Left forelimb (tissue), 1 donor: ENCODE results near the gene SLC45A2.
"Not testable (repeated sequence)": the region's sequence is repeated elsewhere in the genome, so short reads cannot be mapped to it uniquely, and the experiment has no call there.

Experiments
- DNase-seq: peaks from one replicate; pipeline ENCODE4 v3.0.0-alpha.2; 2018; ENCODE audit warnings: low spot score

SLC45A2 gene, protein sequence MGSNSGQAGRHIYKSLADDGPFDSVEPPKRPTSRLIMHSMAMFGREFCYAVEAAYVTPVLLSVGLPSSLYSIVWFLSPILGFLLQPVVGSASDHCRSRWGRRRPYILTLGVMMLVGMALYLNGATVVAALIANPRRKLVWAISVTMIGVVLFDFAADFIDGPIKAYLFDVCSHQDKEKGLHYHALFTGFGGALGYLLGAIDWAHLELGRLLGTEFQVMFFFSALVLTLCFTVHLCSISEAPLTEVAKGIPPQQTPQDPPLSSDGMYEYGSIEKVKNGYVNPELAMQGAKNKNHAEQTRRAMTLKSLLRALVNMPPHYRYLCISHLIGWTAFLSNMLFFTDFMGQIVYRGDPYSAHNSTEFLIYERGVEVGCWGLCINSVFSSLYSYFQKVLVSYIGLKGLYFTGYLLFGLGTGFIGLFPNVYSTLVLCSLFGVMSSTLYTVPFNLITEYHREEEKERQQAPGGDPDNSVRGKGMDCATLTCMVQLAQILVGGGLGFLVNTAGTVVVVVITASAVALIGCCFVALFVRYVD

DNA sequence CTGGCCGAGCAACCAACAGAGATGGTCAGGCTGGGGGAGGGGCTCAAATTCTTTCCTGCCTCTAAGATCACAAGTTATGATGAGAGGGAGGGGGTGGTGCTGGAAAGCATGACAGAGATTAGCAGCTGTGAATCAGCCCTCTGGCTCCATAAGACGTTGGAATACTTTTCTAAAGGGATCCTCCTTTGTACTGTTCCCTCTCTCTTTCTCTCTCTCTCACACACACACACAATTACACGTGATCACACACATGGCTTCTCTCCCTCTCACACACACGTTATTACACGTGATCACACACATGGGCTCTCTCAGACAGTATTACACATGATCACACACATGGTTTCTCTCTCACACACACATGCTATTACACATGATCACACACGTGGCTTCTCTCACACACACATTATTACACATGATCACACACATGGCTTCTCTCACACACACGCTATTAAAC lies at the start of gene SLC45A2:
SLC45A2 (minus strand) TSS at position 23 of the 454 bp plus-strand sequence. CDS start 110 bp downstream, outside the sequence.
- no peak for DNase-seq

DNA sequence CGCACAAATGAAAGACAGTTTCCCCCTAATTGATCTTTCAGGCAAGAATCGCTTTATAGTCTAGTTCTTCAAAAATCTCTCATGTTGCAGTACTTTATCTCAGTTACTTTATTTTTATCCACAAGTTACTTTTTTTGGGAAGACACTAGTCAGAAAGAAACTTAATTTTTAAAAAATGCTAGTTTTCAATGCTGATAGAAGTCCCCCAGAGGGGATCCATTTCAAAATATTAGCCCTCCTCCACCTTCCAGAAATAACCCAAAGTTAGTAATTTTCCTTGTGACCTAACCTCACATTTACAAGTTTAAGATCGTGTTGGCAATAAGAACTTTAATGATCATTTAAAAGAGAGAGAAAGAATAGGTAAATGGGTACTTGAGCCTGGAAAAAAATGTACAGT lies 47.5 kb upstream of the SLC45A2 start:
- DNase-seq, result no peak

DNA sequence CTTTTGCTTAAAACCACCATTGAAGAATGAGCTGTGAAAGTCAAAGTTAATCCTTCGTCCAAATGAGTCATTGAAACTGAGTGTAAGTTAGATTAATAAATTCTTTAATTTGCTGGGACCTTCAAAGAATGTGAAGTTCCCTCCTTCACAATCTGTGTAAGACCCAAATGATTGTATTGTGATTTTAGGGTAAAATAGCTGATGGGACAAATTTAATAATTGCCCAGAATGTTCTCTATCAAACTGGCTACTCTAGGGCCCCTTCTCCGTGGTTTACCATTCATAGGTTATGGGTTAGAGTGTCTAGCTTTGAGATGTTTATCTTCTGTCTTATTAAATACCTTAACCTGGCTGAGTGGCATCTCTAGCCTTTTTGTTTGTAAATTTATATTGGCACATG lies 46.6 kb upstream of the SLC45A2 start:
- DNase-seq, result no peak

DNA sequence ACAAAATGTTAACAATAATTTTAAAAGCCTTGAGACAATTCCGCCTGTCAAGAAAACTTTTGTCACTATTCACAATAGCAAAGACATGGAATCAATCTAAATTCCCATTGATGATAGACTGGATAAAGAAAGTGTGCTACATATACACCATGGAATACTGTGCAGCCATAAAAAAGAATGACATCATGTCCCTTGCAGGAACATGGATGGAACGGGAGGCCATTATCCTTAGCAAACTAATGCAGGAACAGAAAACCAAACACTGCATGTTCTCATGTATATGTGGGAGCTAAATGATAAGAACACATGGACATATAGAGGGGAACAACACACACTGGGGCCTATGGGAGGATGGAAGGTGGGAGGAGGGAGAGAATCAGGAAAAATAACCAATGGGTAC lies 46.1 kb upstream of the SLC45A2 start:
- DNase-seq, result not testable (repeated sequence)

DNA sequence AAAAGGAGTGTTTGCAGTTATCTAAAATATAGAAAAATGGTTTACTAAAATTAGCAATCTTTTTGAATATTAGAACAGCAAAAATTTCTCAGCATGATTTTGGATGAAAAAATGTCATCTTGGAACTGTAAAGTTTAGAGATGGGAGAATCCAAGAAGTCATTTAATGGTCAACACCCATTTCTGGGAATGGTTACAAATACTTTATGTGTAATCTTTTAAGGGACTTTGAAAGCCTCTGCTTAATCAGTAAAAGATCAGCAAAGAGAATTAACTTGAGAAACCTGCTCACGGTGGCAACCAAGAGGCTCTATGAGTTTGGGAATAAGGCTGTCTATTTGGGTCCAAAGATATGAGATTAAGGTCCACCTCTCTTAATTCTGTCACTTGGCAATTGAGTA lies 45.6 kb upstream of the SLC45A2 start:
- no peak for DNase-seq

DNA sequence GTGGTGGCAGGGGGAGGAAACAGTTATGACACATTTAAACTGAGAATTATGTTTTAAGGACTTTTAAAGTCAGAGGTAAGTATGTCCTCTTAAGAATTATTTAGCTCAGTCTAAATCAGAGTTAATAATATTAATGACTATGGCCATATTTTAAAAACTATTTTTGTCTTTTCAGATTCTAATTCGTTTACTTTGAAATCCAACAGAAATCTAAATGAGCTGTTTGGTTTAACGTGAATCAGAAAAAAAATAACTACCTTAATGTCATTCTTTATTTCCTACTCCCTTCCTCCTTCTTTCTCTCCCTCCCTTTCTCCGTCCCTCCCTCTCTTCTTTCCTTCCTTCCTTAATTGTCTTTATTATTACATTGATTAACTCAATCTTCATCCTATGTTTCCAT lies 43.9 kb upstream of the SLC45A2 start:
- DNase-seq, result no peak

DNA sequence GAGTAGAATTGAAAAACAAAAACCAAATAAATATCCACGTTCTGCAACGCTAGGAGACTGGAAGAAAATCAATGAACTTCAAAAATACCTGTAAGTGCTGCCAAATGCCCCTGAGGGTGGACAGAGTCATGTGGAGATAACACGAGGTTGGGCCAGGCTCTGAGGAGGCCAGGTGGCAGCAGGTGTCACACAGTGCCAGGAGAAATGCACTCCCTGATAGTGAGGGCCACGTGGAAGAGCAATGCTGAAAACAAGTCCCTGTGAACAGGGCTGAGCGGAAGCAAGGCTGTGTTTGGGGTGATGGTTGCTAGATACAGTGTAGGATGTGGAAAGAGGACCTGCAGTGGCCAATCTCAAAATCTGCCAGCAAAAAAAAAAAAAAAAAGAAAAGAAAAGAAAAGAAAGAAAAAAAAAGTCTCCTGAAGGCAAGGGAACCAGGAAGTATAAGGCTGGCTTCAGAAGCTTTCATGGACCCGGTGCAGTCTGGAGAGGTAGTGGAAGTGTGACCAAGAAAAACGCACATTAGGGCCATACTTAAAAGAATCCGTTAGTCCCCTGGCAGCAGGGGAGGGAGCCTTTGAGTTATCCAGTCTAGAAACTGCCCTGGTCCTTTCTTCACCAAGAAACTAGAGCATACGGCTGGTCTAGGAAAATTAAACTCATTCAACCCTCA lies 41.7 kb upstream of the SLC45A2 start:
- DNase-seq, result no peak

DNA sequence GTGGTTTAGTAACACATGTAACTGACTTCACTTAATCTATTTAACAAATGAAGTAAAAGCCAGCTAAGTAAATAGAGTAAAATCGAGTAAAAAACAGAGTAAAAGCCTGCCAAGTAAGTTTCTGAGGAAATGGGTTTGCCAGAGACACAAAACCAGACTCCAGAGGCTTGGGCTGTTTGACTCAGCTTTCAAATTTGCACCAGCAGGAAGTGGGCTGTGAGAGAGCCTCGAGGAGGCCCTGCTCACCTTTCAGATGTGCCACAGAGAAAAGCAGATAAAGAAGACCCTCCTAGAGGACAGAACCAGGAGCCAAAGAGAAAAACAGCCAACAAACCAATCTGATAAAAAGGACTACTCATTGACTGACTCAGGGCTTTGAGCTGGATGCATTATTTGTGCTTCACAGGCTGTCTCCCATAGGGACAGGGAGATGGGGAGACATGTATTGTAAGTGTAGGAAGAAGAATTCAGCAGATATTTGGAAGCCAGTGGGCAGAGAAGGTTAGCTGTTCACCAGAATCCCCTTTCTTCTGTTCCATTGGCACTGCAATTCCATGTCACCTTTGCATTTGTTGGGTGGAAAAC lies 37.7 kb upstream of the SLC45A2 start:
- DNase-seq, result no peak

DNA sequence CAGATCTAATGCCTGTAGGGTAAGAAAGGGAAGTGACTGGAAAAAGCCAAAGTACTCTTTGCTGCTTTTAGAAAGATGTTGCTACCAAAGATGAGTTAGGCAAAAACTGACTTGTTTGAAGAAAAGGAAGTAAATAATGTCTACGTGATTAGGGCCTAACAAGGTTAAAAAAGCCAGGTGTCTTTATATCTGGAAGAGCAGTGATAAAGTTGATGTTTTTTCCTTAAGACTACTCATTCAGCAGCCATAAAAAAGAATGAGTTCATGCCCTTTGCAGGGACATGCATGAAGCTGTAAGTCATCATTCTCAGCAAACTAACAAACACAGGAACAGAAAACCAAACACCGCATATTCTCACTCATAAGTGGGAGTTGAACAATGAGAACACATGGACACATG lies 36.8 kb upstream of the SLC45A2 start:
- DNase-seq, result no peak

DNA sequence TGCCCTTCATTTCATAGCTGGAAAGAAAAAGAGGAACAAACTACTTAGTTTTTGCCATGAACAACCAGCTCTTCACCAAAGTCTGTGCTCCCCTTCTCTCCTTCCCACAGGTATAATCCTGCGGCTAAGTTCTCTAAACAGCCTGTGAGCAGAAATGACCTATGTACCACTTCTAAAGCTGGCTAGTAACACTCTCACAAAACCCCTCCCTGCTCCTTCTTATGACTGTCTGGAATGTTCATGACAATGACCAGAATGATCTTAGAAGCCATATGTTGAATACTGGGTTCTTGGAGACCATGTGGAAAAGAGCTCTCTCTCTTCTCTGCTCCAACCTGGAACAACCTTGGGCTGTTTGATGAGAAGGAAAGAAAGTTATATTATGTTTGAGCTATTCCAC lies 36.2 kb upstream of the SLC45A2 start:
- DNase-seq, result no peak

DNA sequence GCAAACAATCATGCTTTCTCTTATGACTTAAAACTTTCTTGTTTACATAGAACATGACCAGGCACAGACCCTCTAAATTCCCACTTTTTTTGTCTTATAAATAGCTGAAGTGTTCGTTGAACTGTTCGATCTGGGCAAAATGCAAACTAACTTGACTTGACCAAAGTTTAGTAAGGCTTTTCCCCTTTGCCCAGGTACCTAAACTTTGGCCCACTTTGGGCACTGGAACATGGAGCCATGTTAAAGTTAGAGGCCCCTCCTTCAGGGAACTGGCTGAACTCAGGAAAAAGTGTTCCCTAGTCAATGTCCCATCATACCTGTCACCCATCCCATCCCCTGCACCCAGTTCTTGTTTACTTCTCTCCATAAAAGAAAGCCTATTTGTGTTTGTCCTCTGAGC lies 32.8 kb upstream of the SLC45A2 start:
- DNase-seq, result no peak

DNA sequence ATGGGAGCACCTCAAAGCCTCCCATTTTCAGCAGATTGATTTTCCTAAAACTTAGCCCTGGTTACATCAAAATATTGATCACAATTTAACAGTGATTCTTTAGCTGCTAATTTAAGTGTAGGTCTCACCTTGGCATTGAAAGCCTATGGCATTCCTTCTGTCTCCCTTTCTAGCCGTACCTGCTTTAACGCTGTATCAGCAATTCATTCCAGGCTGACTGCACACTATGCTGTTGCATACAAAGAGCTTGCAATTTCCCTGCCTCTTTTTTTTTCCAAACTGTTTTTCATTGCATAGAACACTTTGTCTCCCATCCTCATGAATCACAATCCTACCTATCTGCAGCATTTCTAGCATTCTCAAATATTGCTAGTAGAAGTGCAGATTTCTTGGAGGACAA lies 32.3 kb upstream of the SLC45A2 start:
- no peak for DNase-seq

DNA sequence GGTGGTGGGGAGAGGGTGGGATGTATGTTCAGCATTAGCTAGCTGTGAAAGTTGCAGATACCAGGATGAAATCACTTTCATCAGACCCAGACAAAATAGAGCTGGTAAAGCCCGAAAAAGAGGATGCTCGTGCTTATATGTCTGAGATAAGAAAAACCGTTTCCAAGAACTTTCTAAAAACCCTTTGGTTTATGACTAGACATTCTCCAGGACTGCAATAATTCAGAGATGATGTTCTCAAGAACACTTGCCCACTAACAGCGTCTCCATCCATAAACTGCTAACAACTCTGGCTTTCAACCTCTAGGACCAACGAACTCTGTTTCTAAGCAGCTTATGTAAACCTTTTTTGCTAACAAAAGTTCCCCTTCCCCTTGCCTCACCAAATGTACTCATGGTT lies 31.7 kb upstream of the SLC45A2 start:
- no peak for DNase-seq

DNA sequence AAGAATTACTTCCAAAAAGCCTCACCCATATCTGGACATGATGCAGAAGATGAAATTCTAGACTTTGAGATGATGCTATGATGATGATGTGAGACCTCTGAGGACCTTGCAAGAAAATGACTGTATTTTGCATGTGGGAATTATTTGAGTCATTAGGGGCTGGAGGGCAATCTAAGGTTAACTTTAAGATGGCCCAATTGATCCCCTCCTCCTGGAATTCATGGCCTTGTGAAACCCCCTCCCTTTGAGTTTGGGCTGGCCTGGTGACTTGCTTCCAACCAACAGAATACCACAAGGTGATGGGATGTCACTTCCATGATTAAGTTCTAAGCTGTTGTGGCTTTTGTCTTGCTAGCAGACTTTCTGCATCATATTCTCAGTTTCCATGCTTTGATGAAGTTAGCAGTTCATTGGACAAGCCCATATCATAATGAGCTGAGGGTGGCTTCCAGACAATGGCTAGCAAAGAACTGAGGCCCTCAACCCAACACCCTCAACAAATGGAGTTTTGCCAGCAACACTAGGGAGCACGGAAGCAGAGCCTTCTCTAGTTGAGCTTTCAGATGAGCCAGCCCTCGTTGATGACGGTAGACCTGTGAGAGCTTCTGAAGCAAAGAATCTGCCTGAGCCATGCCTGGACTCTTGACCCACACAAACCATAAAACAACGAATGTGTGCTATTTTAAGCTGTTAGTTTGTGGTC lies 30.8 kb upstream of the SLC45A2 start:
- no peak for DNase-seq

DNA sequence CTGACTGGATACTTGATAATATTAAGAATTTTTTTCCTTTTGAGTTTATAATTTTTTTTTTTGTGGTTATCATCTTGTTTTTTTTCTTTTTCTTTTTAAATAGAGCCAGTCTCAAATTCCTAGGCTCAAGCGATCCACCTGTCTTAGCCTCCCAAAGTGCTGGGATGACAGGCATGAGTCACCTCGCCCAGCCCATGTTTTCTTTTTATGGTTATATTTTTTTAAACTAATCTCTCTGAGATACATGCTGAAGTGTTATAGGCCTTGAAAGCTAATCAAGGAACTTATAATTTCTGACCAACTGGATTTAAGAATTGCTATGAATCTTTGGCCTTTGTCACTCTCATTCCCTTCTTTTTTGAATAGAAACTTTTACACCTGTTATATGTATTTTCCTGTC lies 30.1 kb upstream of the SLC45A2 start:
- no peak for DNase-seq

DNA sequence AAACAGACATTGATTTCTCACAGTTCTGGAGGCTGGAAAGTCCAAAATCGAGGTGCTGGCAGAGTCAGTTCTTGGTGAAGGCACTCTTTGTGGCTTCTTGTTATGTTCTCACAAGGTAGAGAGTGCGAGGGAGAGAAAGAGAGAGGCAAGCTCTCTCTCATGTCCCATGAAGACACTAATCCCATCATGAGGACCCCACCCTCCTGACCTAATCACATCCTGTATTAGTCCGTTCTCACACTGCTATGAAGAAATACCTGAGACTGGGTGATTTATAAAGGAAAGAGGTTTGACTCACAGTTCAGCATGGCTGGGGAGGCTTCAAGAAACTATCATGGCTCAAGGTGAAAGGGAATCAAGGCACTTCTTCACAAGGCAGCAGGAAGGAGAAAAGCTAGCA lies 29.1 kb upstream of the SLC45A2 start:
- no peak for DNase-seq

DNA sequence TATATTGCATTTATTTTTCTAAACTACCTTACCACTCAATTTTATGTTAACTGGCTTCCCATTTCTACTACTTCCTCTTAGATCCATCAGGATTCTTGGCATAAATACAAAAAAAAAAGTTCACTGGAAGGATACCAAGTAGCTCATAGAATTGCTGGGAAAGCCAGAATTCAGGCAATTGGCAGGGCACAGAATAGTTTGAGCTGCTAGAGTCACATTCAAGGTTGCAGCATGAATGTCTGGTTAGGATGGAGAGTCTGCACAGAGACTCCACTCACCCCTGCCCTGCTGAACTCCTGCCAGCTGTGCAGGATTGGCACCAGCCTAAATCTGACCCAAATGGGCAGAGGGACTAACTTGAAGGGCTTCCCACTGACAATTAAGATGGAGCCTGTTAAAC lies 28.3 kb upstream of the SLC45A2 start:
- DNase-seq, result no peak

DNA sequence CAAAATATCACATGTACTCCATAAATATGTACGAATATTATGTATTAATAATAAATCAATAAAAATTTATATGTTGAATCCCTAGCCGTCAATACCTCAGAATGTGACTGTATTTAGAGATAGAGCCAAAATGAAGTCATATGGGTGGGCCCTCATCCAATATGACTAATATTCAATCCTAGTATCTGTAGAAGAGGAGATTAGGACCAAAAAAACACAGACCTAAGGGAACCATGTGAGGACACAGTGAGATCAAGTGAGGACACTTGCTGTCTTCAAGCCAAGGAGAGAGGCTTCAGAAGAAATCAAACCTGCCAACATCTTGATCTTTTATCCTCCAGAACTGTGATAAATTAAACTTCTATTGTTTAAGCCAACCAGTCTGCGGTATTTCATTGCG lies 27.0 kb upstream of the SLC45A2 start:
- no peak for DNase-seq

DNA sequence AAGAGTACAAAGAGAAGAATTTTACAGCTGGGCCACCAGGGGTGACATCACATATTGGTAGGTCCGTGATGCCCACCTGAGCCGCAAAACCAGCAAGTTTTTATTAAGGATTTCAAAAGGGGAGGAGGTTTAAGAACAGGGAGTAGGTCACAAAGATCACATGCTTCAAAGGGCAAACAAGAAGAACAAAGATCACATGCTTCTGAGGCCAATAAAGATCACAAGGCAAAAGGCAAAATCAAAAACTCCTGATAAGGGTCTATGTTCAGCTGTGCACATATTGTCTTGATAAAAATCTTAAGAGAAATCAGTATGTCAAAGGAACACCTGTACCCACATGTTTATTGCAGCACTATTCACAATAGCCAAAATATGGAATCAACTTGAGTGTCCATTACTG lies 25.7 kb upstream of the SLC45A2 start:
- not testable (repeated sequence) for DNase-seq

DNA sequence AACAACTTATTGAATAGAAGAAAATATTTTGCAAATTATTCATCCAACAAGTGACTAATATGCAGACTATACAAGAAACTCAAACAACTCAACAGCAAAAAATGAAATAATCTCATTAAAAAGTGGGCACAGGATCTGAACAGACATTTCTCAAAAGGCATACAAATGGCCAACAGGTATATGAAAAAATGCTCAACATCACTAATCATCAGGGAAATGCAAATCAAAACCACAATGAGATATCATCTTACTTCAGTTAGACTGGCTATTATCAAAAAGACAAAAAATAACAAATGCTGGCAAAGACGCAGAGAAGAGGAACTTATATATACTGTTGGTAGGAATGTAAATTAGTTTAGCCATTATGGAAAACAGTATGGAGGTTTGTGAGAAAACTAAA lies 25.1 kb upstream of the SLC45A2 start:
- no peak for DNase-seq

DNA sequence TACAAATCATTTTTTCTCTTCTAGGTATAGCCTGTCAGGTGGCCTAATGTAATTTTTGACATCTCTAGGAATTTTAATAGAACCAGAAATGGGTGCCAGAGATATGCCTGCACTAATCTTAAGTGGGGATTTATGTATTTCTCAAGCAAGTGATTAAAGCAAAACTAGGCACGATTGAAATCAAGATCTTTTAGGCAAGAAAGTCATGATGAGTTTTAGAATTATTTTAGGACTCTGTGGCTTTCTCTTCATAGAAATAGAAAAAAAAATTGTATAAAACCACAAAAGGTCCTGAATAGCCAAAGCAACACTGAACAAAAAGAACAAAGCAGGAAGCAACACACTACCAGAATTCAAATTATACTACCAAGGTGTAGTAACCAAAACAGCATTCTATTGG lies 24.3 kb upstream of the SLC45A2 start:
- no peak for DNase-seq
